Upper lobe of left lung (tissue), 6 donors: ENCODE results near the gene OR2Z1. TPM values are rescaled to one million over a fixed set of nuclear protein-coding genes. Genes with fewer than 3 reads are reported as not detected.
"Not testable (repeated sequence)": the region's sequence is repeated elsewhere in the genome, so short reads cannot be mapped to it uniquely, and the experiment has no call there.

Experiments
- ATAC-seq, 2 donors: fragments of 200-7000 bp; cut with Tn5 transposase; one replicate each; pipeline ENCODE4 v1.9.1; 2022; ENCODE audit warnings: mild to moderate bottlenecking in 2 of 2, moderate library complexity in 2 of 2; ENCODE audit not compliant: low FRiP score in 2 of 2
- DNase-seq, 2 donors: peaks; one replicate each; pipeline ENCODE4 v3.0.0-alpha.2; 2019 to 2020
- H3K27ac ChIP-seq, 4 donors: fragments of 200-600 bp; sonication (generic); one replicate each; pipeline ENCODE4 v1.5.1; 2016 to 2019
- H3K27me3 ChIP-seq, 4 donors: fragments of 200-600 bp; sonication (generic); one replicate each; pipeline ENCODE4 v1.5.1; 2017 to 2019
- H3K36me3 ChIP-seq, 4 donors: fragments of 200-600 bp; sonication (generic); one replicate each; pipeline ENCODE4 v1.5.1; 2016 to 2019
- H3K4me1 ChIP-seq, 4 donors: fragments of 200-600 bp; sonication (generic); one replicate each; pipeline ENCODE4 v1.5.1; 2018 to 2019
- H3K4me3 ChIP-seq, 4 donors: fragments of 200-600 bp; sonication (generic); one replicate each; pipeline ENCODE4 v1.5.1; 2017 to 2019; ENCODE audit warnings: mild to moderate bottlenecking in 2 of 4, moderate library complexity in 1 of 4
- H3K9me3 ChIP-seq, 4 donors: fragments of 200-600 bp; sonication (generic); one replicate each; pipeline ENCODE4 v1.5.1; 2018 to 2019
- CTCF ChIP-seq, 6 experiments: fragments of 450-650 bp in 4 of 6; fragments of 200-600 bp in 2 of 6; sonication (generic) in 2 of 6; IDR thresholded peaks; one replicate each; pipeline ENCODE4 v1.5.1; 2016 to 2019; ENCODE audit warnings: antibody characterized with exemption in 6 of 6
- EP300 ChIP-seq, 4 donors: sonication (generic); formaldehyde crosslinking; IDR thresholded peaks; one replicate each; pipeline ENCODE4 v1.5.1; 2017; ENCODE audit warnings: antibody characterized with exemption in 4 of 4, control low read depth in 2 of 4
- POLR2A ChIP-seq, 4 donors: fragments of 450-650 bp; IDR thresholded peaks; one replicate each; pipeline ENCODE4 v1.5.1; 2016 to 2017; ENCODE audit warnings: antibody characterized with exemption in 4 of 4, mild to moderate bottlenecking in 2 of 4
- POLR2AphosphoS5 ChIP-seq, 2 donors: sonication (generic); formaldehyde crosslinking; IDR thresholded peaks; one replicate each; pipeline ENCODE4 v1.5.1; 2017; ENCODE audit warnings: antibody characterized with exemption in 2 of 2
- WGBS, 2 donors: methylation state at CpG; one replicate each; pipeline ENCODE4 v1.1.5; 2017 to 2018; 5-methylcytosine and 5-hydroxymethylcytosine counted together
- total RNA-seq, 6 donors: library from RNA; depleted of rRNA in 4 of 6; stranded (reverse); fragments of >200 nt in 4 of 6; gene quantifications; one replicate each; pipeline versions ENCODE4 v1.1.0 to v1.2.1, GENCODE V29; 2016 to 2021
- donor health status: DM: no; HTN: no; CAD: no; lungs with moderate emphysema.
- donor health status: DM: no; HTN: yes; CAD: no; lungs with severe emphysema.

OR2Z1 gene
- total RNA-seq, 6 donors from 2014 or later = not detected

- Histone ChIP-seq H3K4me3 (no peak overlapping the region), H3K4me1 (no peaks in the 10 kb centered on the region), H3K9me3 (no peaks in the 10 kb centered on the region), H3K36me3 (no peaks in the 10 kb centered on the region), H3K27ac (no peak overlapping the region), H3K27me3 (no peaks in the 10 kb centered on the region)
- 54 to 61% methylated on average over 2 of the region's 2 CpGs for WGBS, 2 donors
- DNase-seq = no peak
- ATAC-seq = no peak
- no peak for TF ChIP-seq EP300 (IDR thresholded peaks at IDR 0.05)
- TF ChIP-seq POLR2AphosphoS5 (IDR thresholded peaks at IDR 0.05) = no peak
- no peak for TF ChIP-seq POLR2A (IDR thresholded peaks at IDR 0.05)
- no peak for TF ChIP-seq CTCF (IDR thresholded peaks at IDR 0.05)
Observed at GRCh38 chr19:8722032-8722431, 598 bp downstream of the OR2Z1 start.

GRCh38 chr19:8724276-8724675 lies 2.8 kb downstream of the OR2Z1 start:
- H3K4me1 ChIP-seq = no peaks in the 10 kb centered on the region
- WGBS, 2 donors = 74% methylated on average over 3 of the region's 3 CpGs

GRCh38 chr19:8731428-8732169 lies 10.2 kb downstream of the OR2Z1 start:
- Histone ChIP-seq H3K4me3 (no peak overlapping the region), H3K36me3 (no peaks in the 10 kb centered on the region), H3K4me1 (no peaks in the 10 kb centered on the region), H3K9me3 (no peaks in the 10 kb centered on the region), H3K27ac (no peak overlapping the region), H3K27me3 (no peaks in the 10 kb centered on the region)
- WGBS, 2 donors = 64% methylated on average over 19 of the region's 19 CpGs
- peak in 1 of 2 donors; percentile 22 for ATAC-seq
- no peak for DNase-seq
- TF ChIP-seq POLR2AphosphoS5 (IDR thresholded peaks at IDR 0.05) = no peak
- no peak for TF ChIP-seq POLR2A (IDR thresholded peaks at IDR 0.05)
- TF ChIP-seq CTCF (IDR thresholded peaks at IDR 0.05) = no peak
- no peak for TF ChIP-seq EP300 (IDR thresholded peaks at IDR 0.05)

More at GRCh38 chr19:8724276-8724675, 2.8 kb downstream of the OR2Z1 start:
- Histone ChIP-seq H3K27me3 (no peaks in the 10 kb centered on the region), H3K36me3 (no peaks in the 10 kb centered on the region), H3K4me3 (no peak overlapping the region), H3K27ac (no peak overlapping the region), H3K9me3 (no peaks in the 10 kb centered on the region)
- no peak for ATAC-seq
- DNase-seq = no peak
- TF ChIP-seq POLR2AphosphoS5 (IDR thresholded peaks at IDR 0.05) (no peak), CTCF (IDR thresholded peaks at IDR 0.05) (no peak)

- WGBS, 2 donors = 73 to 90% methylated on average over 8 of the region's 8 CpGs
- Histone ChIP-seq H3K36me3 (no peaks in the 10 kb centered on the region), H3K27ac (no peak overlapping the region), H3K9me3 (no peaks in the 10 kb centered on the region), H3K4me3 (no peak overlapping the region), H3K27me3 (no peaks in the 10 kb centered on the region), H3K4me1 (no peaks in the 10 kb centered on the region)
- no peak for TF ChIP-seq CTCF (IDR thresholded peaks at IDR 0.05)
- no peak for TF ChIP-seq EP300 (IDR thresholded peaks at IDR 0.05)
- no peak for TF ChIP-seq POLR2A (IDR thresholded peaks at IDR 0.05)
- TF ChIP-seq POLR2AphosphoS5 (IDR thresholded peaks at IDR 0.05) = no peak
- no peak for DNase-seq
- no peak for ATAC-seq
Observed at GRCh38 chr19:8738377-8738776, 16.9 kb downstream of the OR2Z1 start.

- 81 to 92% methylated on average over 7 to 18 of the region's 55 CpGs for WGBS, 2 donors
- DNase-seq = peak in 1 of 2 donors; percentile 46
- not testable (repeated sequence) for H3K4me3 ChIP-seq, H3K9me3 ChIP-seq, ATAC-seq, H3K27me3 ChIP-seq, H3K4me1 ChIP-seq, H3K36me3 ChIP-seq, H3K27ac ChIP-seq
Observed at GRCh38 chr19:8739291-8740065, 18.0 kb downstream of the OR2Z1 start.

- ATAC-seq, H3K36me3 ChIP-seq, H3K4me1 ChIP-seq: not testable (repeated sequence)
Observed at GRCh38 chr19:8767257-8767656, 45.8 kb downstream of the OR2Z1 start.

GRCh38 chr19:8769265-8769664 lies 47.8 kb downstream of the OR2Z1 start:
- not testable (repeated sequence) for H3K36me3 ChIP-seq, H3K27ac ChIP-seq, H3K4me3 ChIP-seq, H3K27me3 ChIP-seq, ATAC-seq, H3K9me3 ChIP-seq, H3K4me1 ChIP-seq, DNase-seq
- WGBS, 2 donors = 90 to 93% methylated on average over 3 to 4 of the region's 8 CpGs

More at GRCh38 chr19:8767257-8767656, 45.8 kb downstream of the OR2Z1 start:
- H3K9me3 ChIP-seq, H3K4me3 ChIP-seq, H3K27ac ChIP-seq, H3K27me3 ChIP-seq: not testable (repeated sequence)
- 86 to 89% methylated on average over 5 of the region's 11 CpGs for WGBS, 2 donors
- DNase-seq = peak; percentile 20 to 46

GRCh38 chr19:8773587-8773986 lies 52.2 kb downstream of the OR2Z1 start:
- no CpG with 5 or more reads among the region's 12 CpGs for WGBS, 2 donors
- not testable (repeated sequence) for DNase-seq, H3K4me1 ChIP-seq, ATAC-seq, H3K27me3 ChIP-seq, H3K4me3 ChIP-seq, H3K36me3 ChIP-seq, H3K9me3 ChIP-seq, H3K27ac ChIP-seq
